A549 (cell line): ENCODE measurements around the gene SLC25A10. TPM values are rescaled to one million over a fixed set of nuclear protein-coding genes. Genes with fewer than 3 reads are reported as not detected.

ENCODE experiments used
- ATAC-seq, 2 experiments: fragments of 200-7000 bp in 1 of 2; fragments of >200 bp in 1 of 2; cut with Nextera tagmentation in 1 of 2; cut with Tn5 transposase in 1 of 2; 3 replicates each; pipeline versions ENCODE4 v1.8.0 to v1.9.1; 2018 to 2020; ENCODE audit warnings: mild to moderate bottlenecking in 1 of 2, moderate library complexity in 1 of 2
- CTCF ChIA-PET: fragments of 300-600 bp; sonication (Branson Sonifier 250); formaldehyde crosslinking; extraction: SDS; loops from one replicate; lab custom pipeline; 2021; ENCODE audit warnings: antibody characterized with exemption, inconsistent platforms; lab: Yijun Ruan, JAX
- POLR2A ChIA-PET: fragments of 350-600 bp; formaldehyde crosslinking; extraction: SDS; loops from one replicate; lab custom pipeline; 2021; ENCODE audit warnings: antibody characterized with exemption, inconsistent platforms; lab: Yijun Ruan, JAX
- DNase-seq, 2 experiments: peaks; one replicate each; pipeline versions ENCODE4 v3.0.0 to v3.0.0-alpha.2; 2011 to 2016; ENCODE audit warnings: low read depth in 1 of 2, low spot score in 1 of 2
- FAIRE-seq: peaks from 2 replicates; lab custom pipeline; 2011; peaks lifted over from hg19 to GRCh38; lab: Jason Lieb, UNC
- H3K27ac ChIP-seq, 2 experiments: fragments of >200 bp; sonication (Bioruptor Twin); formaldehyde crosslinking; 3 replicates each; pipeline ENCODE4 v1.5.1; 2016 to 2017
- H3K4me1 ChIP-seq: fragments of >200 bp; sonication (Bioruptor Twin); formaldehyde crosslinking; 3 replicates; pipeline ENCODE4 v1.6.1; 2016
- H3K4me2 ChIP-seq: fragments of >200 bp; sonication (Bioruptor Twin); formaldehyde crosslinking; 3 replicates; pipeline ENCODE4 v1.6.1; 2016
- H3K4me3 ChIP-seq: fragments of >200 bp; sonication (Bioruptor Twin); formaldehyde crosslinking; 3 replicates; pipeline ENCODE4 v1.5.1; 2016
- H3K9me3 ChIP-seq: fragments of >200 bp; sonication (Bioruptor Twin); formaldehyde crosslinking; 3 replicates; pipeline ENCODE4 v1.6.1; 2016
- ATOH8 ChIP-seq: fragments of 250-450 bp; sonication (Bioruptor Pico); IDR thresholded peaks from 2 replicates; pipeline ENCODE4 v1.5.0; 2020; ENCODE audit warnings: low read depth, mild to moderate bottlenecking, moderate library complexity
- BCL3 ChIP-seq: fragments of >200 bp; sonication (Bioruptor Twin); formaldehyde crosslinking; IDR thresholded peaks from 3 replicates; pipeline ENCODE4 v1.6.1; 2016
- CBX2 ChIP-seq: fragments of 200-600 bp; sonication (generic); IDR thresholded peaks from 2 replicates; pipeline ENCODE4 v1.6.1; 2016; ENCODE audit warnings: low read depth, mild to moderate bottlenecking, borderline replicate concordance
- CBX8 ChIP-seq: fragments of 200-600 bp; sonication (generic); IDR thresholded peaks from 2 replicates; pipeline ENCODE4 v1.6.1; 2016
- CEBPB ChIP-seq, 2 experiments: fragments of >200 bp in 1 of 2; sonication (Bioruptor Twin) in 1 of 2; formaldehyde crosslinking in 1 of 2; IDR thresholded peaks; 2 replicates each; pipeline ENCODE4 v1.6.1; 2012 to 2016
- CHD4 ChIP-seq: fragments of 200-600 bp; sonication (generic); IDR thresholded peaks from 2 replicates; pipeline ENCODE4 v1.6.1; 2016; ENCODE audit warnings: antibody characterized with exemption, mild to moderate bottlenecking, borderline replicate concordance
- EHF ChIP-seq: fragments of 250-450 bp; sonication (Bioruptor Pico); IDR thresholded peaks from 2 replicates; pipeline ENCODE4 v1.5.0; 2020; ENCODE audit warnings: mild to moderate bottlenecking
- ELK1 ChIP-seq: fragments of 150-350 bp; IDR thresholded peaks from 2 replicates; pipeline ENCODE4 v1.6.1; 2014; ENCODE audit warnings: low read depth, mild to moderate bottlenecking, low read length
- EP300 ChIP-seq, 2 experiments: fragments of >200 bp; sonication (Bioruptor Twin); formaldehyde crosslinking; IDR thresholded peaks; 2 replicates in 1 of 2; 3 replicates in 1 of 2; pipeline ENCODE4 v1.6.1; 2016 to 2017
- FOSB ChIP-seq: fragments of 250-450 bp; sonication (Bioruptor Pico); IDR thresholded peaks from 2 replicates; pipeline ENCODE4 v1.5.0; 2020; ENCODE audit warnings: mild to moderate bottlenecking, moderate library complexity
- FOSL2 ChIP-seq, 2 experiments: fragments of 450-650 bp in 1 of 2; fragments of >200 bp in 1 of 2; sonication (Bioruptor Twin) in 1 of 2; formaldehyde crosslinking; IDR thresholded peaks; 2 replicates each; pipeline versions ENCODE4 v1.5.0 to v1.6.1; 2016 to 2020; ENCODE audit warnings: mild to moderate bottlenecking in 1 of 2, moderate library complexity in 1 of 2
- GATA3 ChIP-seq: IDR thresholded peaks from 2 replicates; pipeline ENCODE4 v1.6.1; 2012; ENCODE audit warnings: borderline replicate concordance
- HDAC2 ChIP-seq: fragments of 200-600 bp; sonication (generic); IDR thresholded peaks from 2 replicates; pipeline ENCODE4 v1.6.1; 2016
- HEYL ChIP-seq: fragments of 250-450 bp; sonication (Bioruptor Pico); IDR thresholded peaks from 2 replicates; pipeline ENCODE4 v1.8.0; 2021; ENCODE audit warnings: mild to moderate bottlenecking, moderate library complexity
- HOXA7 ChIP-seq: fragments of 250-450 bp; sonication (Bioruptor Pico); IDR thresholded peaks from 2 replicates; pipeline ENCODE4 v1.5.0; 2020; ENCODE audit warnings: mild to moderate bottlenecking, moderate library complexity
- HOXB5 ChIP-seq: fragments of 250-450 bp; sonication (Bioruptor Pico); IDR thresholded peaks from 2 replicates; pipeline ENCODE4 v1.5.0; 2020; ENCODE audit warnings: mild to moderate bottlenecking, moderate library complexity
- JUN ChIP-seq, 2 experiments: fragments of >200 bp; sonication (Bioruptor Twin); formaldehyde crosslinking; IDR thresholded peaks; 2 replicates in 1 of 2; 3 replicates in 1 of 2; pipeline ENCODE4 v1.6.1; 2016 to 2017
- KDM1A ChIP-seq: fragments of 200-600 bp; sonication (generic); IDR thresholded peaks from 2 replicates; pipeline ENCODE4 v1.6.1; 2016; ENCODE audit warnings: low read depth, mild to moderate bottlenecking
- KDM5A ChIP-seq: fragments of 200-600 bp; sonication (generic); IDR thresholded peaks from 2 replicates; pipeline ENCODE4 v1.6.1; 2016; ENCODE audit warnings: antibody characterized with exemption, mild to moderate bottlenecking
- MAFK ChIP-seq: fragments of 450-650 bp; IDR thresholded peaks from 2 replicates; pipeline ENCODE4 v1.6.1; 2014; ENCODE audit not compliant: partially characterized antibody
- MAX ChIP-seq: IDR thresholded peaks from 2 replicates; pipeline ENCODE4 v1.6.1; 2012
- MAZ ChIP-seq: fragments of 150-350 bp; IDR thresholded peaks from 2 replicates; pipeline ENCODE4 v1.6.1; 2014; ENCODE audit warnings: antibody characterized with exemption, low read depth, low read length, borderline replicate concordance
- MYC ChIP-seq: IDR thresholded peaks from 2 replicates; pipeline ENCODE4 v1.6.1; 2012; ENCODE audit warnings: mild to moderate bottlenecking, inconsistent platforms, low read length, improper control_type of control experiment, borderline replicate concordance
- NFE2L2 ChIP-seq: fragments of 150-350 bp; conservative IDR thresholded peaks from 2 replicates; pipeline ENCODE4 v1.6.1; 2014; ENCODE audit warnings: low read length
- NPAS2 ChIP-seq: fragments of 250-450 bp; sonication (Bioruptor Pico); IDR thresholded peaks from 2 replicates; pipeline ENCODE4 v1.8.0; 2022; ENCODE audit warnings: mild to moderate bottlenecking, moderate library complexity, borderline replicate concordance
- PHF8 ChIP-seq: fragments of 200-600 bp; sonication (generic); IDR thresholded peaks from 2 replicates; pipeline ENCODE4 v1.6.1; 2016; ENCODE audit warnings: low read depth, mild to moderate bottlenecking, antibody characterized with exemption, moderate library complexity, borderline replicate concordance
- POLR2A ChIP-seq: IDR thresholded peaks from 2 replicates; pipeline ENCODE4 v1.6.1; 2012; ENCODE audit warnings: mild to moderate bottlenecking, low read length
- RAD21 ChIP-seq, 2 experiments: fragments of >200 bp in 1 of 2; sonication (Bioruptor Twin) in 1 of 2; formaldehyde crosslinking in 1 of 2; IDR thresholded peaks in 1 of 2; conservative IDR thresholded peaks in 1 of 2; 2 replicates in 1 of 2; 3 replicates in 1 of 2; pipeline ENCODE4 v1.6.1; 2012 to 2018; ENCODE audit warnings: inconsistent platforms in 1 of 2
- RARB ChIP-seq: fragments of 250-450 bp; sonication (Bioruptor Pico); IDR thresholded peaks from 2 replicates; pipeline ENCODE4 v1.8.0; 2021; ENCODE audit warnings: mild to moderate bottlenecking, moderate library complexity
- SREBF2 ChIP-seq: fragments of 450-650 bp; IDR thresholded peaks from 2 replicates; pipeline ENCODE4 v1.6.1; 2014; ENCODE audit warnings: mild to moderate bottlenecking, moderate library complexity
- TFCP2L1 ChIP-seq: fragments of 250-450 bp; sonication (Bioruptor Pico); IDR thresholded peaks from 2 replicates; pipeline ENCODE4 v1.5.0; 2021; ENCODE audit warnings: mild to moderate bottlenecking
- ZFP36 ChIP-seq: fragments of 450-650 bp; IDR thresholded peaks from 2 replicates; pipeline ENCODE4 v1.6.1; 2014; ENCODE audit warnings: borderline replicate concordance; ENCODE audit not compliant: partially characterized antibody
- WGBS: methylation state at CpG from one replicate; pipeline ENCODE4 v1.1.6; 2017; ENCODE audit errors: missing lambda C conversion rate; 5-methylcytosine and 5-hydroxymethylcytosine counted together
- polyA plus RNA-seq, 4 experiments: library from polyadenylated mRNA; depleted of rRNA in 3 of 4; stranded (reverse); fragments of >200 nt; fragmentation: RNase III in 1 of 4; extraction: RNeasy Plus Mini Kit Qiagen cat#74134 plus additional on column Dnase treatment in 1 of 4; gene quantifications; 2 replicates in 3 of 4; 3 replicates in 1 of 4; pipeline ENCODE4 v1.2.3, GENCODE V29; 2011 to 2017
- TF ChIP-seq, protein P1 (sequence below): IDR thresholded peaks from 2 replicates; pipeline ENCODE4 v1.6.1; 2012
- TF ChIP-seq, protein P2 (sequence below): fragments of 450-650 bp; IDR thresholded peaks from 2 replicates; pipeline ENCODE4 v1.6.1; 2014; ENCODE audit warnings: antibody characterized with exemption
- TF ChIP-seq, protein P3 (sequence below): IDR thresholded peaks from 2 replicates; pipeline ENCODE4 v1.6.1; 2012; ENCODE audit warnings: low read depth, borderline replicate concordance

The SLC25A10 gene
- polyA plus RNA-seq, 2 of the 4 experiments (the other 2 are of a cell fraction), result 20.0 to 47.0 TPM

- WGBS, result under 1% methylated on average over 70 of the region's 96 CpGs
- Histone ChIP-seq H3K4me3 (peak within 1 kb of the TSS; percentile 99), H3K4me2 (peak within 1 kb of the TSS; percentile 90), H3K4me1 (peaks cover 22% of the 10 kb centered on the region), H3K9me3 (no peaks in the 10 kb centered on the region), H3K27ac (peak within 1 kb of the TSS; percentile 97 to 99)
- CTCF ChIA-PET, result interaction anchor here (1.2 to 2.7 kb wide), 3 partner anchors 9 to 147 kb away, joined by 4 to 20 read pairs (median 4); no protein-coding TSS in a partner anchor
- DNase-seq, result peak; percentile 97 to 98
- peak; percentile 84 for FAIRE-seq
- POLR2A ChIA-PET, result interaction anchor here (0.6 to 1.5 kb wide), 10 partner anchors 8 to 182 kb away, joined by 3 to 23 read pairs (median 3); partner anchors contain the start of genes ARL16, HGS, NPLOC4 and TSPAN10
- ATAC-seq, result peak; percentile 96 to 99
- TF ChIP-seq ELK1 (0 out of 2 replicates have a peak, but pooled peaks have one; percentile 19), NFE2L2 (no peak), SREBF2 (no peak), GATA3 (0 out of 2 replicates have a peak, but pooled peaks have one; percentile 17), RARB (no peak), MAZ (no peak), MYC (peak; percentile 74), HEYL (CRISPR knock-in tag) (no peak), RAD21 (conservative IDR thresholded peaks at IDR 0.05 in 1 of 2, IDR thresholded peaks at IDR 0.05 in 1 of 2) (no peak), FOSL2 (IDR thresholded peaks at IDR 0.05) (no peak), FOSL2 (CRISPR knock-in tag; IDR thresholded peaks at IDR 0.05) (no peak), CBX2 (no peak), NPAS2 (CRISPR knock-in tag) (no peak), MAFK (no peak), BCL3 (peak; percentile 86), MAX (peak; percentile 95), ZFP36 (no peak), JUN (IDR thresholded peaks at IDR 0.05) (peak; percentile 83 to 91), KDM1A (no peak), HOXA7 (CRISPR knock-in tag) (no peak; the same call in 1 of the 2 replicates), HDAC2 (peak; percentile 45; the same call in 1 of the 2 replicates), FOSB (no peak), CEBPB (IDR thresholded peaks at IDR 0.05) (no peak), KDM5A (peak; percentile 86), PHF8 (peak; percentile 87), EP300 (IDR thresholded peaks at IDR 0.05) (no peak), TFCP2L1 (CRISPR knock-in tag) (peak; percentile 18; the same call in 1 of the 2 replicates), ATOH8 (CRISPR knock-in tag) (no peak), HOXB5 (CRISPR knock-in tag) (no peak), CBX8 (no peak), POLR2A (peak; percentile 97), CHD4 (no peak), EHF (CRISPR knock-in tag) (peak; percentile 72; the same call in 1 of the 2 replicates)
- TF ChIP-seq, protein P1, sequence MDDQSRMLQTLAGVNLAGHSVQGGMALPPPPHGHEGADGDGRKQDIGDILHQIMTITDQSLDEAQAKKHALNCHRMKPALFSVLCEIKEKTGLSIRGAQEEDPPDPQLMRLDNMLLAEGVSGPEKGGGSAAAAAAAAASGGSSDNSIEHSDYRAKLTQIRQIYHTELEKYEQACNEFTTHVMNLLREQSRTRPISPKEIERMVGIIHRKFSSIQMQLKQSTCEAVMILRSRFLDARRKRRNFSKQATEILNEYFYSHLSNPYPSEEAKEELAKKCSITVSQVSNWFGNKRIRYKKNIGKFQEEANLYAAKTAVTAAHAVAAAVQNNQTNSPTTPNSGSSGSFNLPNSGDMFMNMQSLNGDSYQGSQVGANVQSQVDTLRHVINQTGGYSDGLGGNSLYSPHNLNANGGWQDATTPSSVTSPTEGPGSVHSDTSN, result peak; percentile 99
- TF ChIP-seq, protein P2, sequence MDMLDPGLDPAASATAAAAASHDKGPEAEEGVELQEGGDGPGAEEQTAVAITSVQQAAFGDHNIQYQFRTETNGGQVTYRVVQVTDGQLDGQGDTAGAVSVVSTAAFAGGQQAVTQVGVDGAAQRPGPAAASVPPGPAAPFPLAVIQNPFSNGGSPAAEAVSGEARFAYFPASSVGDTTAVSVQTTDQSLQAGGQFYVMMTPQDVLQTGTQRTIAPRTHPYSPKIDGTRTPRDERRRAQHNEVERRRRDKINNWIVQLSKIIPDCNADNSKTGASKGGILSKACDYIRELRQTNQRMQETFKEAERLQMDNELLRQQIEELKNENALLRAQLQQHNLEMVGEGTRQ, result no peak; the same call in 1 of the 2 replicates
- TF ChIP-seq, protein P3, sequence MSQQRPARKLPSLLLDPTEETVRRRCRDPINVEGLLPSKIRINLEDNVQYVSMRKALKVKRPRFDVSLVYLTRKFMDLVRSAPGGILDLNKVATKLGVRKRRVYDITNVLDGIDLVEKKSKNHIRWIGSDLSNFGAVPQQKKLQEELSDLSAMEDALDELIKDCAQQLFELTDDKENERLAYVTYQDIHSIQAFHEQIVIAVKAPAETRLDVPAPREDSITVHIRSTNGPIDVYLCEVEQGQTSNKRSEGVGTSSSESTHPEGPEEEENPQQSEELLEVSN, result peak; percentile 82
Measured at GRCh38 chr17:81666342-81667191, 45.5 kb upstream of the SLC25A10 start, which contains the start of the genes CCDC137 and OXLD1. CCDC137 (plus strand) TSS chr17:81666737; CDS start chr17:81666767, 30 bp downstream. OXLD1 (minus strand) TSS chr17:81666605; CDS start chr17:81666577, 28 bp downstream.
